ENCODE measurements around the gene URAD.
"Not testable (repeated sequence)": the region's sequence is repeated elsewhere in the genome, so short reads cannot be mapped to it uniquely, and the experiment has no call there.

The URAD gene

GRCh38 chr13:27988520-27988919, at the start of gene URAD:
Gene URAD (minus strand): TSS chr13:27988693. CDS start chr13:27988637, 56 bp downstream.
- no peak for DNase-seq (ENCODE audit: low read depth)

GRCh38 chr13:28037399-28037798, 48.9 kb upstream of the URAD start:
- no peak for DNase-seq (ENCODE audit: low read depth)

DNA sequence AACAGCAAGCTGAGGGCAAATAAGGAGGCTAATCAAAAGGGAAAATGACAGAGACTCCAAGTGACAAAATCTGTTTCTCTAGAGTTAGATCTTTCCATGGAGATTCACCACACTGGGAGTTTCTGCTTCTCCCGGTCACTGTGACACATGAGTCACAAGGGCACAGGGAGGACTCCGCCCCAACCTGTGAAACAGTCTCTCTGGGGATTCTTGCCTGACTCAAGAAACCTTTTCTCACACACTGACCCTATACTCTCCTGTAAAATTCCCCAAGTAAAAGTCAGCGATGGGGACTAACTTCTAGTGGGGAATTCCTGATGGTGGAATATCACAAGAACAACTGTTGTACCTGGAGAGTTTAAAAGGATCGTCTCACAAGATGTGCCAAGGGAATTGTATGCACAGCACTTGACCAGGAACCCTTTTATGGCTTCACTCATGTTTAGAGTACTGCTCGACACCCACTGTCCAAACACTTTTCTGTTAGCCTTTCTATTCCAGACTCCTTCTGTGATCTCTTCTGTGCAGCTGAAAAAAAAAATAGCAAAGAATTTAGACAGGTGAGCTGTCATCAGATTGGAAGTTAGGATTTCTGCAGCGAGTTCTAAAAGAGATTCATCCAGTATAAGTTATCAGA, 46.8 kb upstream of the URAD start:
- no peak for DNase-seq (ENCODE audit: low read depth)

- DNase-seq (ENCODE audit: low read depth): no peak
Observed at GRCh38 chr13:28033894-28034655, 45.6 kb upstream of the URAD start.

- DNase-seq (ENCODE audit: low read depth): not testable (repeated sequence)
Observed at GRCh38 chr13:28032438-28032837, 43.9 kb upstream of the URAD start.

DNA sequence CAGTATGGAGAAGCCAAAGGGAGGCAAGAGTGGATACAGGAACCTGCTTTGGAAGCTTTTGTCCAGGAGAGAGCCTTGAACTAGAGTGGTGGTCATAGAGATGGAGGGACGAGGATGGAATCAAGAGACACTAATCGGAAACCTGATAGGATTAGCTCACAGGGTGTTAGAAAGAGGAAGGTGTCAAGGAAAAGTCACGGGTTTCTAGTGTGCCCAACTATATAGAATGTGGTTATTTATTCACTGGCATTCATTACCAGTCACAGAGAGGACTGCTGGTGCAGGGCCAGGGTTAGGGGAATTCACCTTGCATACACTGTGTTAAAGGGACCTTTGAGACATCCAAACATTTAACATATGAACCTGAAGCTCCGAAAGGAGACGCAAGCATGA, 43.4 kb upstream of the URAD start:
- no peak for DNase-seq (ENCODE audit: low read depth)

DNA sequence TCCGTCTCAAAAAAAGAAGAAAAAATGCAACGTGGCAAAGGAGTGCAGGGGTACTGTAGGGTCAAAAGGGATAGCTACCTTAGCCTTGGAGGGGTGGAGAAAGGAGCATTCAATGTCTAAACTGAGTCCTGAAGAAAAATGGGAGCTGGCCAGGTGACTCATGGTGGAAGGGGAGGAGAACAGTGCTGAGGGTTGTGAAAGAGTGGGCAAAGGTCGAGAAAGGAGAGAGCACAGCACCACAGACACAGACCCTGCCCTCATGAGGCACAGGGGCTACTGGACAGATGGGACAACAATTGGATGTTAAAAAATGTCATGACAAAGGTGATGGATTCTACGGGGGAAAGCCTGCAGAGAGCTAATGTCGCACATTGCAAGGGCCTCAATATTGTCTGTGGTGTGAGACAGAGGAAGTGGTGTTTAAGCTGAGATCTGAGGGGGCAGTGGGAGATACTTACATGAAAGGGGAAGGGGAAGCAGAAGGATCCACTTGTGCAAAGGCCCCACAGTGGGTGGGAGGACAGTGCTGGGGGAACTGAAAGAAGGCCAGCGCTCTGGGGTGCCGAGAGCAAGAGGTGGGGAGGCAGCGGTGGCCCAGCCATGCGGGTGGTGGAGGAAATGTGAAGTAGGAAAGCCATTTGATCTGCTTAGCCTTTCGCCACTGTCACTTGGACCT, 42.9 kb upstream of the URAD start:
- DNase-seq (ENCODE audit: low read depth): no peak

GRCh38 chr13:28027607-28028364, 39.3 kb upstream of the URAD start:
- DNase-seq (ENCODE audit: low read depth): no peak

DNA sequence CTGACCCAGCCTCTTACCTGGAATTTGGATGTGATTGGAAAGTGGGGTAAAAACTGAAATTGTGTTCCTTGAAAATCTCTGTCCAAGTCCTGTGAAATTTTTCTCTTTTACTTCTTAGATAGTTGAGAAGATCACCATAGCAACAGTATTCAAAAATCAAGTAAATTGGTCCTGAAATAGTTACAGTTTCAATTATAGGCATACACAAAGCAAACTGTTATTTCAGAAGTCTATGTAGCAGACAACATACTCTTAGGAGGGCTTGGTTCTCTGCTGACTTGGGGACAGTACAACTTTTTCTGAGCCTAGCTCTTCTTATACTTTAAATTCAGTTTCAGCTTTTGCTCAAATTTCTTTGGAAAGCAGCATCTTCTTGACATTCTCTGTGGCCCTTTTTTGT, 38.6 kb upstream of the URAD start:
- DNase-seq (ENCODE audit: low read depth): no peak

GRCh38 chr13:28026508-28026907, 38.0 kb upstream of the URAD start:
- DNase-seq (ENCODE audit: low read depth): no peak

DNA sequence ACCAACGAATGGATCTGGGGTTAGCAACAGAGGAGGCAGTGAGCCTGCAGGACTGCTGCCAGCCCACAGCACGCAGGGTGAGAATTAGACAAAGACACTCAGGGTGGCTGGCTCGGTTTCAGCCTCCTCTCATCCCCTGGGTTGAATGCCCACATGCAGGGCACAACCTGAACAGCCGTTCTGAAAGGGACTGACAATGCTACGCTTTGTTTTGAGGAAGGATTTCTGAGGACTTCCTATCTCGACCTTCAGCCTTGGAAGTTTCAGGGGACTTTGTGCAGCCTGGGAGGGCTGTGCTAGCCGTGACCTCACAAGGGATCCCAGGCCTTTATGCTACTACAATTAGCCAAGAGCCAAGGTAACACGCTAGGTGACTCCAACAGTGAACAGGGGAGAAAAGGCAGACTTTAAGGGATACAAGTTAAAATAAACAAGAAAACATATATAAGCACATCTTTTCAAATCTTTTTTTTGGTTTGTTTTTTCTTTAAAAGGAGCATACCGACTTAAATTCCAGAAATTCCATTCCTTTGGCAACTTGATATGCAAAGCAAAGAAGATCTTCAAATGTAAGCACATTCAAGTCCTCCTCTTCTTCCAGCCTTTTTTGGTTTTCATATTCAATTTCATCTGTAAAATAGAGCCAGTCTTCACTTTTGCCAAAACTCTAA, 34.5 kb upstream of the URAD start:
- DNase-seq (ENCODE audit: low read depth): no peak

DNA sequence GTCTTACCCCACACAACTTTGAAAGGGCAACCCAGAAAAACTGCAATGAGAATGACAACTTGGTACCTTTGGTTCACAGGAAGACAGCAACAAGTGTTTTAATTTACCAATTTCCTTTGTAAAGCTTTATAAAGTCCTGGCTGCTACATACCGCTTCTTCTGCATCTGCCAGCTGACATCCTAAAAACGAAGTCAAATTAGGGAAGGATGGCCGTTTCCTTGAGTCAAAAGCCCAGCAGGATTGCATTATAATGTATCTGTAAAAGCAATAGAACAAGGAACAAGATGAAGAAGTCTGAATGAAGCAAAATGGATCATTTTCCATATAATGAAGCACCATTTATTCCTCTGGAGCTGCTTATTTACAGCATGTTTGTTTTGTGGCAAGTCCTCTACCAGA, 25.8 kb upstream of the URAD start:
- no peak for DNase-seq (ENCODE audit: low read depth)

GRCh38 chr13:28013482-28013881, 25.0 kb upstream of the URAD start:
- no peak for DNase-seq (ENCODE audit: low read depth)

GRCh38 chr13:28012896-28013295, 24.4 kb upstream of the URAD start:
- DNase-seq (ENCODE audit: low read depth): no peak

GRCh38 chr13:28012383-28012782, 23.9 kb upstream of the URAD start:
- no peak for DNase-seq (ENCODE audit: low read depth)

GRCh38 chr13:28010046-28010445, 21.6 kb upstream of the URAD start:
- no peak for DNase-seq (ENCODE audit: low read depth)

GRCh38 chr13:28005016-28005415, 16.5 kb upstream of the URAD start:
- DNase-seq (ENCODE audit: low read depth): not testable (repeated sequence)

- DNase-seq (ENCODE audit: low read depth): no peak
Observed at GRCh38 chr13:28002886-28003698, 14.6 kb upstream of the URAD start.

DNA sequence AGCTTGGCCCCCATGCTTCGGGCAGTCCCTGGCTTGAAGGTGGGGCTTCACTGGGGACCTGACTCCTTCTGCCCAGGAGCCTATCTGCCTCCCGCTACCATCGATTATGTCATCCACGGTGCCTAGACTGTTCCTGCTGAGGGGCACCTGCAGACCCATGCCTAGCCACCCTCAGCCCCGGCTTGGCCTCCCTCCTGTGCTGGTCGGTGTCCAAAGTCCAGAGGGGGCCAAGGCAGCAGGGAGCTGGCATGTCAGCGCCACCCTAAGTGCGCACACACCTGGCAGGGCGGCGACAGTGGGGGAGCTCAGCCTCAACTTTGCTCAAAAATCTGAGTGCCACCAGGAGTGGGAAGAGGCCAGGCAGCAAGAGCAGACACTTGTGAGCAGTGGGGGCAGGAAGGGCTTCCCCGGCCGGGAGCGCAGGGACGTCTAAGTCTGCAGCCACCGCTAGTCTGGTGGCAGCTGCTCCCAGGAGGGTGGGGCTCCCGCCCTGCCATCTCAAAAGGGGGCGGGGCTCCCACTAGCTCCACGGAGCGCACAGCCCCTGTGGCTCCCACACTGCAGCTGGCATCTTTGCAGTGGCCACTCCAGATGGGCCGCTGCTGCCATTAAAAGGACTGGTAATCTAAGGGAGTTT, 13.5 kb upstream of the URAD start:
- no peak for DNase-seq (ENCODE audit: low read depth)

DNA sequence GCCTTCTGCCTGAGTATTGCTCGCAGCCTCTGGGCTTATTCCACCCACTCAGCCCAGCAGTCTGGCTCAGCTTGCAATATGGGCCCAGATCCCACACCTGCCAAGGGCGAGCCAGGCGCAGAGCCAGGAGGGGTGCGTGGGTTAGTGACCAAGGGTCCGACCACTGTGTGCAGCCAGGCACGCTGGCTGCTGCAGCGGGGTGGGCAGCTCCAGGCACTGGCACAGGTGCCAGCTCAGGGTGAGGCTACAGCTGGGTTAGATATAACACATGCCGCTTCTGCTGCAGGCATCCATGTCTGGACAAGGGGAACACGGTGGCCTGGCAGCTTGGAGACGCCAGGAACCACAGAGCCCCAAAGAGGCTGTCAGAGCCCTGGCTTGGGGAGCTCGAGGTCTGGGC, 12.6 kb upstream of the URAD start:
- no peak for DNase-seq (ENCODE audit: low read depth)

DNA sequence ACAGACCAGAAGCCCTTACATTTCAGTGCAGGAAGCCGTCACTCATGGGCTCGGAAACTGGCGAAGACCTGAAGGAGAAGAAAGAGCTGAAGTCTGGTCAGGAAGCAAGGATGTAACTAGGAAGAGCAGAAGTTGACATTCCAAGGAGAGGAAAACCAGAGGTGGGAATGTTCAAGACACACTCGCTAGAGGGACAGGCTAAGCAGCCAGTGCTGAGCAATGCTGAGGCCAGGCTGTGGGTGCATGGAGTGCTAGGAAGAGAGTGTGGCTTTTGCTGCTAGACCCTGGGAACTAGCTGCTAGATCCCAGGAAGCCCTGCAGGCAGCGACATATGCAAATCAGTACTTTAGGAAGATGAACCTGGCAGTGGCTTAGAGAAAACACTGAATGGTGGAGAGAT, 12.1 kb upstream of the URAD start:
- DNase-seq (ENCODE audit: low read depth): no peak

Data from activated T-cell treated with anti-CD3 and anti-CD28 coated beads for 1 hour (primary cell).